ENCODE measurements around the gene GAST. TPM values are rescaled to one million over a fixed set of nuclear protein-coding genes. Genes with fewer than 3 reads are reported as not detected.

GAST gene
- total RNA-seq, 1 experiment from 2014 or later, result not detected

DNA sequence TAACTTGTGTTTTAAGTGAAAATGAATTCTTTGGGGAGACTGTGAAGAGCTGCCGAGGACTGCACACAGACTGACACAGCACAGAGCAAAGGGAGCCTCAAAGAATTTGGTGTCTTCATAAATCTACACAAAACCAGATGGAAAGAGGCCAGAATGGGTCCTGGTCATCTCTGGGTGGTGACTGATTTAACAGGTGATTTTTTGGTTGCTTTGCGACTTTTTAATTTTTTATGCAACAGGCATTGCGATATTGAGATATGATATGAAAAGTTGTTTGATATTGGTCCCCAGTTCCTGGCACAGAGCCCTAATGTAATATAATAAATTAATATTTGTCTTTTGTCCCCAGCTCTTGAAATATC lies 36.1 kb upstream of the GAST start:
- TF ChIP-seq, protein P1, sequence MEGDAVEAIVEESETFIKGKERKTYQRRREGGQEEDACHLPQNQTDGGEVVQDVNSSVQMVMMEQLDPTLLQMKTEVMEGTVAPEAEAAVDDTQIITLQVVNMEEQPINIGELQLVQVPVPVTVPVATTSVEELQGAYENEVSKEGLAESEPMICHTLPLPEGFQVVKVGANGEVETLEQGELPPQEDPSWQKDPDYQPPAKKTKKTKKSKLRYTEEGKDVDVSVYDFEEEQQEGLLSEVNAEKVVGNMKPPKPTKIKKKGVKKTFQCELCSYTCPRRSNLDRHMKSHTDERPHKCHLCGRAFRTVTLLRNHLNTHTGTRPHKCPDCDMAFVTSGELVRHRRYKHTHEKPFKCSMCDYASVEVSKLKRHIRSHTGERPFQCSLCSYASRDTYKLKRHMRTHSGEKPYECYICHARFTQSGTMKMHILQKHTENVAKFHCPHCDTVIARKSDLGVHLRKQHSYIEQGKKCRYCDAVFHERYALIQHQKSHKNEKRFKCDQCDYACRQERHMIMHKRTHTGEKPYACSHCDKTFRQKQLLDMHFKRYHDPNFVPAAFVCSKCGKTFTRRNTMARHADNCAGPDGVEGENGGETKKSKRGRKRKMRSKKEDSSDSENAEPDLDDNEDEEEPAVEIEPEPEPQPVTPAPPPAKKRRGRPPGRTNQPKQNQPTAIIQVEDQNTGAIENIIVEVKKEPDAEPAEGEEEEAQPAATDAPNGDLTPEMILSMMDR (IDR thresholded peaks at IDR 0.05; ENCODE audit: unreplicated experiment), result no peak
- H3K27me3 Mint-ChIP-seq (ENCODE audit: unreplicated experiment), result no peaks in the 10 kb centered on the region
- no peak for DNase-seq
- CTCF ChIA-PET, result interaction anchor here (0.7 to 5.4 kb wide), 8 partner anchors 9 to 127 kb away, joined by 3 to 139 read pairs (median 5); partner anchors contain the start of gene EIF1
- no peaks in the 10 kb centered on the region for H3K9me3 Mint-ChIP-seq (ENCODE audit: low read depth, unreplicated experiment)
- peak overlapping the region; percentile 59 for H3K4me3 Mint-ChIP-seq (ENCODE audit: low read depth, unreplicated experiment)
- H3K4me1 Mint-ChIP-seq (ENCODE audit: low read depth, unreplicated experiment), result peaks cover 62% of the 10 kb centered on the region
- peak overlapping the region; percentile 96 for H3K27ac Mint-ChIP-seq (ENCODE audit: unreplicated experiment)
- intact Hi-C loops (cut with micrococcal nuclease; ENCODE audit: unreplicated experiment), result no loop called here
- H3K36me3 Mint-ChIP-seq (ENCODE audit: insufficient read depth, unreplicated experiment), result peaks cover 32% of the 10 kb centered on the region
- no TSS peak for BruUV-seq (replicated peaks)

DNA sequence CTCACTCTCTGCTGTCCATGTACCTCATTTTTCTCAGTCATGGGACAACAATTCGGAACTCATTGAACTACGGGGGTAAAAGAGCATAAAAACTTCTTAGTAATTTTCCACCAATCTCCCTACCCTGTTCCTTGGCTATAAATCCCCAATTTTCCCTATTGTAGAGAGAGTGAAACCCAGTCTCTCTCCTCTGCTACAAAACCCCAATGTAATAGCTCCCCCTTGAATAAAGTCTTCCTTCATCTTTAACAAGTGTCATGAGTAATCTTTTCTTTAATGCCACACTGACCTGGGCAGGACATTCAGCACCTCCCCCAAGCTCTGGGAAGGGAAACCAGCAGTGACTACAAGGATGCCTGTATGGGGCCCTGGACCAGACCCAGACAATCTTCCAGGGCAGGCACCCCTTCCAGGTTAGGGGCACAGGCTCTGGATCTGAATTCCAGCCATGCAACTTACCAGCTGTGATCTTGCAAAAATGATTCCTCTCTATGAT lies 33.7 kb upstream of the GAST start:
- intact Hi-C loops (cut with micrococcal nuclease; ENCODE audit: unreplicated experiment), result no loop called here
- H3K9me3 Mint-ChIP-seq (ENCODE audit: low read depth, unreplicated experiment), result no peaks in the 10 kb centered on the region
- TSS peak; percentile 93 for BruUV-seq (replicated peaks)
- TF ChIP-seq, protein P1 (IDR thresholded peaks at IDR 0.05; ENCODE audit: unreplicated experiment), result no peak
- CTCF ChIA-PET, result interaction anchor here (0.5 to 5.4 kb wide), 14 partner anchors 10 to 1945 kb away, joined by 3 to 139 read pairs (median 7); partner anchors contain the start of genes EIF1 and KRT17
- H3K27ac Mint-ChIP-seq (ENCODE audit: unreplicated experiment), result peak overlapping the region; percentile 96
- H3K4me1 Mint-ChIP-seq (ENCODE audit: low read depth, unreplicated experiment), result peaks cover 62% of the 10 kb centered on the region
- H3K4me3 Mint-ChIP-seq (ENCODE audit: low read depth, unreplicated experiment), result peak overlapping the region; percentile 69
- H3K27me3 Mint-ChIP-seq (ENCODE audit: unreplicated experiment), result no peaks in the 10 kb centered on the region
- DNase-seq, result peak; percentile 75
- H3K36me3 Mint-ChIP-seq (ENCODE audit: insufficient read depth, unreplicated experiment), result peaks cover 28% of the 10 kb centered on the region

DNA sequence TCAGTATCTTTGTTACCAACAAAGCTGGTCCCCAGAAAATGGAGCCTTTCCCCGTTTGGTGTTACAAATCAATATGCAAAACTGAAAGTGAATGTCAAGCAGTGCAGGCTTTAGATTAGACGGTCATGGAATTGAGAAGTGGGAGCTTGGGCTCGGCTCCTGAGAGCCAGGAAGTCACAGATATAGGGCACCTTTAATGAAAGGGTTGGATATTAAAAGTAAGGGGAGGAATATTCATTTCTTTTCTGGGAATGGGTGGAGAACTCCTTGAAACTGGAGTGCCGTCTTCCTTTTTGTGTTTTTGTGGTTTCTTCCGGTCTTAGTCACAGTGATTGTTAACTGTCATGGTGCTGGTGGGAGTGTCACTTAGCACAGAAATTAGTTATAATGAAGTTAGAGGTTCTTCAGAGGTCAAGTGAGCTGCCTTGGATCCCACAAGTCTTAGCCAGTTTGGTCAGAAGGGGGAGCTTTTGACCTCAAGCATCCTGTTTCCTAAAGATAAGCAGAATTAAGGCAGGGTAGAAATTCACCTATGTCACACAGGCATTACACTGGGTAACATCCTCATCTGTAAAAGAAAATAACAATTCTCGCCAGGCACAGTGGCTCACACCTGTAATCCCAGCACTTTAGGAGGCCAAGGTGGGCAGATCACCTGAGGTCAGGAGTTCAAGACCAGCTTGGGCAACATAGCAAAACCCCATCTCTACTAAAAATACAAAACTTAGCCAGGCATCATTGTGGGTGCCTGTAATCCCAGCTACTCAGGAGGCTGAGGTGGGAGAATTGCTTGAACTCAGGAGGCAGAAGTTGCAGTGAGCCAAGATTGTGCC lies 33.0 kb upstream of the GAST start:
- Mint-ChIP-seq H3K4me1 (ENCODE audit: low read depth, unreplicated experiment) (peaks cover 62% of the 10 kb centered on the region), H3K9me3 (ENCODE audit: low read depth, unreplicated experiment) (no peaks in the 10 kb centered on the region), H3K36me3 (ENCODE audit: insufficient read depth, unreplicated experiment) (peaks cover 28% of the 10 kb centered on the region), H3K4me3 (ENCODE audit: low read depth, unreplicated experiment) (peak overlapping the region; percentile 69), H3K27ac (ENCODE audit: unreplicated experiment) (peak overlapping the region; percentile 96), H3K27me3 (ENCODE audit: unreplicated experiment) (no peaks in the 10 kb centered on the region)
- TF ChIP-seq, protein P1 (IDR thresholded peaks at IDR 0.05; ENCODE audit: unreplicated experiment), result peak; percentile 14
- CTCF ChIA-PET, result interaction anchor here (0.6 to 5.4 kb wide), 15 partner anchors 11 to 1752 kb away, joined by 3 to 139 read pairs (median 7); partner anchors contain the start of genes EIF1, KRT17, LRRC3C and ORMDL3
- BruUV-seq (replicated peaks), result no TSS peak
- intact Hi-C loops (cut with micrococcal nuclease; ENCODE audit: unreplicated experiment), result loop anchor here (1.0 kb wide), 1 partner anchor 9 kb away; the partner anchor contains the start of gene EIF1
- peak; percentile 80 for DNase-seq

DNA sequence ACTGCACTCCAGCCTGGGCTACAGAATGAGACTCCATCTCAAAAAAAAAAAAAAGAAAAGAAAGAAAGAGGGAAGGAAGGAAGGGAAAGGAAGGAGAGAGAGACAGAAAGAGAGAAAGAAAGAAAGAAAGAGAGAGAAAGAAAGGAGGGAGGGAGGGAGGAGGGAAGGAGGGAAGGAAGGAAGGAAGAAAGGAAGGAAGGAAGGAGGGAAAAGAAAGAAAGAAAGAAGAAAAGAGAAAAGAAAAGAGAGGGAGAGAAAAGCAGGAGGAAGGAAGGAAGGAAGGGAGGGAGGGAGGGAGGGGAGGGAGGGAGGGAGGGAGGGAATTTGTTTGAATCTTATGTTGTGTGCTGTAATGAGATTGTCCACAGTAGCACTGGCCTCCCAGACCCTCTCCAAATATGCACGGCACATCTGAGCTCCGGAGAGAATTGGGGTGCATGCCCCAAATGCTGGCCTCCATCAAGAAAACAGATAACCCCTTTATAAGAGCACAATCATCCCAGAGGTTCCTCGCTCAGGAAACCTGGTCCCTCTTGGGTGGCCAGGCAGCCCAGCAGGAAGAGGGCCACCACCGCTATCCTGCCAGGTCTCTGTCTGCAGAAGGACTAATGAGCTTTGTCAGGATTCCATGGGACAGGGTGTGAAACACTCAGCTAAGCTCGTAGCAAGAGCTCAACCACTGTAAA lies 32.2 kb upstream of the GAST start:
- no peak overlapping the region for H3K4me3 Mint-ChIP-seq (ENCODE audit: low read depth, unreplicated experiment)
- TF ChIP-seq, protein P1 (IDR thresholded peaks at IDR 0.05; ENCODE audit: unreplicated experiment), result no peak
- no peaks in the 10 kb centered on the region for H3K27me3 Mint-ChIP-seq (ENCODE audit: unreplicated experiment)
- CTCF ChIA-PET, result interaction anchor here (0.6 to 5.4 kb wide), 12 partner anchors 10 to 1753 kb away, joined by 3 to 139 read pairs (median 8); partner anchors contain the start of genes EIF1, KRT17, LRRC3C and ORMDL3
- intact Hi-C loops (cut with micrococcal nuclease; ENCODE audit: unreplicated experiment), result loop anchor here (1.0 kb wide), 1 partner anchor 8 kb away; the partner anchor contains the start of gene EIF1
- DNase-seq, result no peak
- peaks cover 57% of the 10 kb centered on the region for H3K4me1 Mint-ChIP-seq (ENCODE audit: low read depth, unreplicated experiment)
- no TSS peak for BruUV-seq (replicated peaks)
- no peaks in the 10 kb centered on the region for H3K9me3 Mint-ChIP-seq (ENCODE audit: low read depth, unreplicated experiment)
- peaks cover 22% of the 10 kb centered on the region for H3K36me3 Mint-ChIP-seq (ENCODE audit: insufficient read depth, unreplicated experiment)
- H3K27ac Mint-ChIP-seq (ENCODE audit: unreplicated experiment), result peak overlapping the region; percentile 96
